Measurements from ENCODE around the gene ZNF408.

- TF ChIP-seq POLR2AphosphoS5 (IDR thresholded peaks at IDR 0.05; ENCODE audit: low read depth, low read length) (no peak; the same call in 1 of the 2 replicates), CTCF (IDR thresholded peaks at IDR 0.05 in 2 of 3, conservative IDR thresholded peaks at IDR 0.05 in 1 of 3; ENCODE audit: borderline replicate concordance in 1 of 3, insufficient read depth in 1 of 3, low read depth in 2 of 3, low read length in 2 of 3) (no peak), SIN3A (IDR thresholded peaks at IDR 0.05; ENCODE audit: low read depth) (no peak; the same call in 1 of the 2 replicates), ELF1 (IDR thresholded peaks at IDR 0.05; ENCODE audit: borderline replicate concordance, low read depth) (no peak), EZH2phosphoT487 (IDR thresholded peaks at IDR 0.05; ENCODE audit: borderline replicate concordance) (no peak), EZH2 (IDR thresholded peaks at IDR 0.05) (no peak), MAX (IDR thresholded peaks at IDR 0.05) (no peak)
These were observed 335 bp downstream of the ZNF408 start for GRCh38 chr11:46701078-46701654.

Measured in HCT116 (cell line).